HS-5 (cell line): ENCODE measurements around the gene PTH1R.

ENCODE experiments used
- DNase-seq: peaks from one replicate; pipeline ENCODE4 v3.0.0-alpha.2; 2012; ENCODE audit warnings: low read depth

Gene PTH1R

DNA sequence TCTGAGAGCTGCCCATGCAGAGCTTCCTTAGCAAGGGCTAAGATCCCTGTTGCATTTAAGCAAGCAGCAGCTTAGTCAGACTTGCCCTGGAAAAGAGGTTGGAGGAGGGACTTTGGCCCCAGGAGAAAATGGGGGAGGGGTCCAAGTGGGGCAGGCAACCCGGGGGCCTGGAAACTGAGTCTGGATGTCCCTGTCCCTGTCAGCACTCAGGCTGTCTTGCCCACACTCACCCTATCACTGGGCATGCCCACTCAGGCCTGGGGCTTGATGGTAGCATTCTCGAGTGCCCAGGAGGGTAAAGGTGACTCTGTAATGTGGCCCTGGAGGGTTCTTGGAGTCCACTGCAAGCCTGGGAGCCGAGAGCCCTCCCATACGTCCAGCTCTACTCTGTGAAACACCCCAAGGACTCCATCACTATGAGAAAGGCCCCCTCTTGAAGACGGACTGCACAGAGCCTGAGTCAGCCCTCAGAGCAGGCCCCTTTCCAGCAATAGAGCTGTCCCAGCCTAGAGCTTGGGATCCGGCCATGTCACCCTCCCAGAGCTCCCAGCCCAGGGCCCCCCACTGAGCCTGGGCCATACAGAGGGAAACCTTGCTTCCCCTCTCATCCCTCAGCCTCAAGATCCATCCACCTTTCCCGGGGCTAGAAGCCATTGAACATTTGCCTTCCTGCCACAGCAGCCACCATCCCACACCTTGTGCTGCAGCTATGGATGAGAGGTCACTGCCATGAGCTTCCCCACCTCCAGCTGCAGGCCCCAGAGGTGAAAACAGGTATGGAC, 27.6 kb upstream of the PTH1R start:
- DNase-seq, result no peak

DNA sequence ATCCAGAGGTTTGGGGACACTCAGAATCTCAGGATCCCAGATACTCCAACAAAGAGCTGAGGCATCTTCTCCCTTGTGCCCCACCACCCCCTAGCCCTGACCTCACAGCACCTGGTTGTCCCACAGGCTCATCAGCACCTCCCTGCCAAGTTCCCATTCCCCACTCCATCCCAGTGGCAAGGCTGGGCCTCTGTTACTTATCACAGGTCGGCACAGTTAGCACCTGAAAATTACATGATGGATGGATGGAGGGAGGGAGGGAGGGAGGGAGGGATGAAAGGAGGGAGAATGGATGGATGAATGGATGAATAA, 27.1 kb upstream of the PTH1R start:
- no peak for DNase-seq

DNA sequence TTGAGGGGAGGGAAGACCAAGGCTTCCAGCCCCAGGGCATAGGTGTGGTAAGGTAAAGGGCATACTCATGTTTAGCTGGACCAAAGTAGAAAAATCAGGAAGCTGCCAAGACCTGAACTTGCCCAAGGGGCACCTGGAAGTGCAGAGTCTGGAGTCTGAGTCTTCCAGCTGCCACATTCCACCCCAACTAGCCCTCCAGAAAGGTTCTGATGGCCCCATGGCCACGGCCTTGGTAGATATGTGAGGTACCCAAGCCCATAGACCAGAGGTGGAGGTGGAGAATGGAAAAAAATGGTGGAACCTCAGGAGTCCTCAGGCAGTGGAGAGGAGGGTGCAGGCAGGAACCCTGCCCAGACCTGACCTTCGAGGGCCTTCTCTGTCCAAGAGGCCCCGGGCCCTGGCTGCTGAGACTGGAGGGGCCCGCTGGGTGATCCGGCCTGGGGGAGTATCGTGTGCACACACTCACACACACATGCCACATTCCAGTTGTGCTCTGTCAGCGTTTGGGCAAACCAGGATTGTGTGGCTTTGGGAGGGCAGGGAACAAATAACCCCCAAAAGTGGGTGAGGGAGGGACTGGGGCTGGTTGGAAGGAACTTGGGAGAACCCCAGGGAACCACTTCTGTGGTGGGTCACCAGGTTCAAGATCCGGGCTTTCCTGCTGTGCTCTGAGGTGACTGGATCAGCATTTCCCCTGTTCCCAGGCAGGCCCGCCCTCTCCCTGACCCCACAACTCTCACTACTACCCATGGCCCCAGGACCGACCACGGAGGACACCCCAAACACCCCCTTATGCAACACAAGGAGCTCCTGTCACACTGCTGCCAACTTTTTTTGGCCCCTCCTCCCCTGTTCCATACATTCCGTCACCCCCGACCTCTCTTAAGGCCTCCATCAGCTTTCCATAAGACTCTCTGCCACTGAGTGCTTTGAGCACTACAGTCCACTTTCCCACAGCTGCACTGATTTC, 25.9 kb upstream of the PTH1R start:
- DNase-seq, result no peak

DNA sequence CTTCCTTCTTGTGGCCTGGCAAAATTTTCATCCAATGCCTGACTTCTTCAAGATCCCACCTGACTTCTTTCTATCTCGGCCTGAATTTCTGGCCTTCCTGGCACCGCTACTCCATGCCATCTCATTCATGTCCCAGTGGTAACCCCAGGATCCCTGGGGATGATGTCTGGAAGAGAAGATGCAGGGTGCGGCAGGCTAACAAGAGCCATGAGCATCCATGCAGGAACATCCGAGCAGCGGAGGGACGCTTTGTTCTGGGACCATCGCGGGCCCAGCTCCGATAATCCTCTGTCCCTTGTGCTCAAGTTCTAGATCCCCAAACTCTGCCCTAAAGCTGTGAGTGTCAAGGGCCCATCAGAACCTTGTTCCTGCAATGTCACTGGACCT, 25.2 kb upstream of the PTH1R start:
- no peak for DNase-seq

DNA sequence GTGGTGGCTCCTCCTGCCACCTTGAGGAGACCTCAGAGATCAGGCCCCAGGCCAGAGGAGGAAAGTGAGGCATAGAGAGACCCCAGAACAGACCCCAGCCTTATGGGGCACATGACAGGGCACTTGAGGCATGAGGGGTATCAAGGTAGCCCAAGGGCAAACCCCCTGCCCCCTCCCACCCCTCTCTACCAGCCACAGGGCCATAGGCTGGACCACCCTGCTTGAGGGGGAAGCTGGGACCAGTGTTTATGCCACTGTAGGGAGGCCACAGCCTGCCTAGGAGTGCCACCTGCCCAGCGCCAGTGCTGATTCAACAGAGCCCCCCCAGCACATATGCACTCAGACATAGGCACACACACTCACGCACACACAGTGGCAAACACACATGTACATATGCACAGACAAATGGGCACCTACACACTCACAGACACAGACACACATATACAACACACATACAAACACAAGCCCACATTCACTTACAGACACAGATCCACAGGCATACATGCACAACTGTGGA, 24.6 kb upstream of the PTH1R start:
- no peak for DNase-seq

DNA sequence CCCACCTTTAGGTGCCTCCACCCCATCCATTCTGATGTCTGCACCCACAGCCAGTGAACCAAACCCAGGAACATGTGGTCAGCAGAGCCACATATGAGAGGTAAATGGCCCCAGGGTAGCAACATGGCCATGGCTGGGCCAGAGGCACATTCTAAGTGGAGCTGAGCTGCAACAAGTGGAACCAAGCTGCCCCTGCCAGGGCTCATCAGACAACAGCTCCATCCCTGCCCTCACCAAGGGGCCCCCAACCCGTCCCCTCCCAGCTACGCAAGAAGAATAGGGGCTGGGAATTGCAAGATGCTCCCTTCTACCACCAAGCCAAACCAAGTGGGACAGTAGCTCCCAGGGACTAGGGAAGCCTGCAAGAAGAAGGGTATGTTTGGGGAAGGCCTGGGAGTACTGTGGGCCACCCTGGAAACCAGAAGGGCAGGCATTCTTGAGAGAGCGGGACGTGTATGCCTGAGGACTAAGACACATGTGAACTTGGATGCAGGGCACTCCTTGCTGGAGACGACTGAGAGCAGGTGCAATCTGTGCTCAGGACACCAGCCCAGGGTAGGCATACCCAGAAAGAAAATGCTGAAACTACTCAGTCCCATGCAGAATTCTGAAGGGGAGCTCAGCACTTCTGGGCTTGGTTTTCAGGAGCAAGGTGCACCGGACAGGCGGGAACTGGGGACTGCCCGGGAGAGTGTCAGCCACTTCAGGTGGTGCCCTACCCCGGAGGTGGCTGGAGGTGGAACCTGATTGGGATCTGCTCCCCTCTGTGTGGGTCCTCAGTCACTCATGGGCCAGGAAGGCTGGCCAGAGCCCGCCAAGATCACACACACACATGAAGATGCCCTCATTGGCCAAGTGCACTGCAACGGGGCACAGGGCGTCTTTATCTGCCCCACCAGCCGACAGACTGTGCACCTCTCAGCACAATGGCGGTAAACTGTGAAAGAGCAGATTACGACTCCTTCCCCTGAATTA, 23.8 kb upstream of the PTH1R start:
- DNase-seq, result no peak

DNA sequence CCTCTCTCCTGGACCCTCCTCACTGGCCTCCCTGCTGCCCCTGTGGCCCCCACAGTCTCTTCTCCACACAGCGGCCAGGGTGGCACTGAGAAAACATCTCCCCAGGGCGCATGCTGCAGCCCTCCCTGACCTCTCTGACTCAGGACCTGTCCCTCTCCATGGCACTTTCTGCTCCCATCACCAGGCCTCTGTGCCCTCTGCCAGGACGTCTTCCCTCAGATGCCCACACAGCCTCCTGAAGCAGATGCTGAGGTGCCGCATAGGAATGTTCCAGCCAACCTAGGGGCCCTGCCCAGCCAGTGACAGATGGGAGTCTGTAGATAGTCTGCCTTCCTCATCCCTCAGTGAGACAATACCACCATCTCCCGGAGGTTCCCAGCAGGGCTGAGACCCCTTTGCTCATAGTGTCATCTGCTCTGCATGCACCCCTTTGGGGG, 22.9 kb upstream of the PTH1R start:
- DNase-seq, result no peak

DNA sequence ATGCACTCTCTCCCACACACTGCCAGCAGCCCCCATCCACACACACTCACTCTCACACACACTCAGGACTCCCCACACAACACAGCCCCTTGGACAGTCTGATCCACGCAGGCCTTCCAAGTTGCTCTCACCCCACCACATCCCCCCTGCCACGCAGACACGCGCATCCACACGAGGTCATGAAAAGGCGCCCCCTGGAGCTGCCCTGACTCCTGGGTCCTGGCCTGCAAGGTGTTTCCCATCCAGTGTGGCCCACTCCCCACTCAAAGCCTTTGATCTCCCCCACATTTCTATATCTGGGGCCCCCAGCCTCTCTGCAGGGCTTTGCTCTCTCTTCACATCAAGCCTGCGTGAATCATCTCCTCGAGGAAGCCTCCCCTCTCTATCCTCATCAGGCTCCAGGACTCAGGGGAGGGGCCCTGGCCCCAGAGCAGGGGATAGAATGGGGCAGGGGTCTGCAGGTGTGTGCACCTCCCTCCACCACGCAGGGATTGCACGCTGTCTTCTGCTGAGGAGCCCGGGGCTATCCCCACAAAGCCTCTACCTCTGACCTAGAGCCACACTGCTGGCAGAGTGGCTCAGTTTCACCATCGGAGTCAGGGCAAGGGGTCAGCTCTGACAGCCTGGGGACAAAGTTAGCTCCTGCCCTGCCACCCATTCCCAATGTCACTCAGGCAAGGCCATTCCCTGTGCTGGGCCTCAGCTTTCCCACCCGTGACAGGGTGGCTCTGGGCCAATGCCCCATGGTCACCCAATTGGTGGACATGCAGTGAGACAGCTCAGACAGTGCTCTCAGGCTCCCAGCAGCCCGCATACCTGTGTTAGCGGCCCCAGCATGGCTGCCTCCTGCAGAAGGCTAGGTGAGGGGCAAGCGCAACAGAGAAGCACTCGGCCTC, 20.7 kb upstream of the PTH1R start:
- DNase-seq, result no peak

DNA sequence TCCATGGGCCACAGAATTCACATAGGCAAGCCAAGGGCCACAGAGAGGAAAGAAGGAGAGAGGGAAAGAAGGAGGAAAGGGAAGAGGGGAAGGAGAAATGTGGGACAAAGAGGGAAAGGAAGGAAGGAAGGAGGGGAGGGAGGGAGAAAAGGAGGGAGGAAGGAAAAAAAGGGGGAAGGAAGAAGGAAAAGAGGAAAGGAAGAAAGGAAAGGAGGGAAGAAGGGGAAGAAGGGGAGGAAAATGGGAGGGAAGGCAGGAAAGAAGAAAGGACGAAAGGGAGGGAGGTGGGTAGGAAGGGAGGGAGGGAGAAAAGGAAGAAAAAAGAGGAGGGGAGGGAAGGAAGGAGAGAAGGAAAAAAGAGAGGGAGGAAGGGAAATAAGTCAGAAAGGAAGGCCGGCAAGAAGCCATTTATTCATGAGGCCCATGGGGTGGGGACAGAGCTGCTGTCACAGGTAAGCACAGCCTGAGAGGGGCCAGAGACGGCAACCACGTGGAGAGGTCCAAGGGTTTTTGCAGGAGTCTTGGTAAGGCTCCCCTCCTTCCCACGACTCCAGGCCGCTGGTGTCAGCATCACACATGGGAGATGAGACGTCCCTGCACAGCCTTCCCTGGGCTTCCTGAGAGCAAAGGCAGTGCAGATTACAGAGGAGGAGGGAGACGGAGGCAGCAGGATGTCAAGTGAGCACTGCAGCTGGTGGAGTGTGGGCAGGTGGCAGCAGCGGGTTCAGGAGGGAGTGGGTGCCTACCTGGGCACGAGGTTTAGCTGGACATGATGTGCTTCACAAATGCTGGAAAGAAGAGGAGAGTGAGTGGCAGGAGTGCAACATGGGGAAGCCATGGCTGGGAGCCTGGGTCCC, 19.8 kb upstream of the PTH1R start:
- DNase-seq, result no peak

DNA sequence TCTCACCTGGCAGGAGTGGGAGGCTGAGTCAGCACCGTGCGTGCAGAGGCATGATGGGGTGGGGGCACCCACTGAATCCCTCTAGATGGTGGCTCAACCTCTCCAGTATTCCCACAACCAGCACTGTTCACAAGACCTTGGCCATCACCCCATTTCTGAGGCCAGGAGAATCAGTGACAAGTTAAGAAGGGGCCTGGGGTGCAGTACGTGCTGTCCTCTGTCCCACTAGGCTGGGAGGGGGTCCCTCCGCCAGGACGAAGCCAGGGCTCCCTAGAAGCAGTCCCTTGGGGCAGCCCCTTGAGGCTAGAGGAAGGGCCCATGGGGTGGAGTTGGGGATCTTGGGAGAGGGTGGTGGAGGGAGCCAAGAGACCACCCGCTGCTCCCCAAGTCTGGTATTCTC, 19.1 kb upstream of the PTH1R start:
- DNase-seq, result no peak

DNA sequence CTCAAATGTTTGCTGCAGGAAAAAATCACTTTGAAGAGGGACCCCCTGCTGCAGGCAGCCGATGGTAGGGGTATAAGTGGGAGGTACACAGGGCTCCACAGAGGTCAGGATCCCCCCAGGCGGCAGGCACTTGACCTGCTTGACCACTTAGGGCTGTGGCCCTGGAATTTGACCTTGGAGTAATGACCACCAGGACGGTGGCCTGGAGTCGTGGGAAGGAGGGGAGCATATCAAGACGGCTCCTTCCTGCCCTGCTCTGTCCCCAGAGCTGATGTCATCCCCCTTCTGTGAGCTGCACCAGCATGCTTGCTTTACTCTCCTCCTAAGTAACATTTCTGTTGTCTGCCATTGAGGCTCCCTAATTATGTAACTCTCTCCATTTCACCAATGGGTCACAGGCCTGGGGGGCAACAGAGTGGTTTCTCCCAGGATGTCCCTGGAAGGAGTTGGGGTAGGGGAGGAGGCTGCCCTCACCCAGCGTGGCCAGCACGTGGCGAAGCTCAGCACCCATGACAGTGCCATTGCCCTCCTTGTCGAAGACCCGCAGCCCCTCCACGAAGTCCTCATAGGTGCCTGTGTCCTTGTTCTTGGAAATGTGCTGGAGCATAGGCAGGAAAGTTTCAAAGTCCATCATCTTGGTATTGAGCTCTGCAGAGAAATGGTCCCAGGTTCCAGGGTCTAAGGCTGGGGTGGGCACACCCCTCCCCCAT, 18.4 kb upstream of the PTH1R start:
- DNase-seq, result no peak

DNA sequence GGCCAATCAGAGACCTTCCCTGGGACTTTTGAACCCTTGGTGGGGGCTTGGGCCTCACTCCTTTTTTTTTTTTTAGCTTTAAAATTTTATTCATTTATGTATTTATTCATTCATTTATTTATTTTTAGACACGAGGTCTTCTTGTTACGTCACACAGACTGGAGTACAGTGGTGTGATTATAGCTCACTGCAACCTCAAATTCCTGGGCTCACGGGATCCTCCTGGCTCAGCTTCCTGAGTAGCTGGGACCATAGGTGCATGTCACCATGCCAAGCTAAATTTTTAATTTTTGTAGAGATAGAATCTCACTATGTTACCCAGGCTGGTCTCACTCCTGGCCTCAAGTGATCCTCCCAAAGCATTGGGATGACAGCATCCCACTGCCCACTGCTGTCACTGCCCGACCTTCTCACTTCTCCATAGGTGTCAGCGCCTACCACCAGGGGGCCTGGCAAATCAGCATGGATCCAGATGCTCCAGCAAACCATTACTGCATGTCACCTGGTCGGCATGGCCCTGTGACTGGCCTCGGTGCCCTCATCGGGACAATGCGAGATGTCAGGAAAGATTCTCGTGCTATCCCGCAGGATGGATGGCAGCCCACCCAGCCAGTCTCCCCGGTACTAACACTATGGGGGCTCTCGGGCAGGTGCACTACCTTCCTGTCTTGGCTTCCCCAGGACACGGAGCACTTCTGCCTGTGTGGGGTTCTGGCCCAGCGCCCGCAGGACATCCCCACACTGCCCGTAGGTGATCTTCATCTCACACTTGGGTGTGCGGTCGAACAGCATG, 17.3 kb upstream of the PTH1R start:
- DNase-seq, result no peak

DNA sequence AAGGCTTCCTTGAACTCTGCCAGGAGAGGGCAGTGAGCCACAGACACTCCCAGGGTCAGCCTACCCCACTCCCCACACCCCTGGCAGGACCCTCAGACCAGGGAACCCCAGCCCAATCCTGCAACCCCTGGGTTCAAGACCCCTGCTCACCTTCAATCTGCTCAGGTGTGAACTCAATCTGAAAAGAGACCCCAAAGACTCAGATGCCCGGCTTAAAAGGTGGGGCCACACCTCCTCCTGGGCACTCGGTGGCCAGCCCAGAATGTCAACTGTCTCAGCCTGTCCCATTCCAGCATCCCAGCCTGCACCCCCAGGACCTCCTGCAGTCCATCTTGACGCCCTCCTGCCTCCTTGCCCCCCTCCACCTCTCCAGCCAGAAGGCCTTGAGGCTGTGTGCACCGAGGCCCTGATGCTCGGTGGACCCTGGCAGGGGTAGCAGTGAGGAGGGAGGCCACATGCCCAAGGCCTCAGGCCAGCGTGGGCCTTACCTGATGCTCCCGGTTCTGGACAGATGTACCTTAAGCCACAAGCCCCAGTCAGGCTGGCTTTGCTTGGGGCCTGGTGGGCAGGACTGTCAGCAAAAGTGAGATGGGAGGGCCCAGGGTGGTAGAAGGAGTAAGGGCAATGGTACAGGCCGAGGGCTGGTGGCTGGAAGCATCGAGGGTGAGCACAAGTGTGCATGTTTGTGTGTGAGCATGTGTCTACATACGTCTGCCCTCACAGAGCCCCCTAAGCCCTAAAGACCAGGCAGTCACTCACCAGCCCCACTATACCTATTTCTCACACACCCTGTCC, 16.5 kb upstream of the PTH1R start:
- DNase-seq, result no peak

DNA sequence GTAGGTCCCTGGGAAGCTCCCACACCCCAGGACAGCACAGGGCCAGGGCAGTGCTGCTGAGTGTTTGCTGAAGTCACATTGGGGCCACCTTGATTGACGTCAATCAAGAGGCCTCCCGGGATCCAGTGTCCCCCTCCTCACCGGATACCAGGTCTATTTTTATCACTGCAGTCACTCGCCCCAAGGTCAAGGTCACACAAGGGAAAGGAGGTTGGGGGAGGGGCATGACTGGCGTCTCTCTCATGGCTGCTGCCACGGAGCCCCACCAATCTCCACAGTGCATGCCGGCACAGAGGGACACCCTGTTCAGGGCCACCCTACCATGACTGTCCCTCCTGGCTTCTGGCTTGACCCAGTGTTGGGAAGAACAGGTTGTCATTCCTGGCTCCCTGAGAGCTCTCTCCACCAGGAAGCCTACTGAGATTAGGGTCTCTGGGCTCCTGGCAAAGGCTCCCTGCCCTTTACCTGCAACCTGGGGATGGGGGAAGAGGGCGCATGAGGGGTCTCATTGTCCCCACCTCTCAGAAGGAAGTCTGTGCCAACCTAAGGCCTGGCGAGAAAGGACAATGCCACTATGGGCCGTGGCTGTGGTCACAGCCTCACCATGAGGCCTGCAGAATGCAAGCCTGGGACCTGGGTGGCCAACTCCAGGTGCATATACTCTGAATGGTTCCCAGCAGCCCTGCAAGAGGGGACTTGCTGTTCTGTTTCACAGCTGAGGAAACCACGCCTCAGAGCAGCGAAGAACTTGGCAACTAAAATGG, 15.7 kb upstream of the PTH1R start:
- DNase-seq, result no peak

DNA sequence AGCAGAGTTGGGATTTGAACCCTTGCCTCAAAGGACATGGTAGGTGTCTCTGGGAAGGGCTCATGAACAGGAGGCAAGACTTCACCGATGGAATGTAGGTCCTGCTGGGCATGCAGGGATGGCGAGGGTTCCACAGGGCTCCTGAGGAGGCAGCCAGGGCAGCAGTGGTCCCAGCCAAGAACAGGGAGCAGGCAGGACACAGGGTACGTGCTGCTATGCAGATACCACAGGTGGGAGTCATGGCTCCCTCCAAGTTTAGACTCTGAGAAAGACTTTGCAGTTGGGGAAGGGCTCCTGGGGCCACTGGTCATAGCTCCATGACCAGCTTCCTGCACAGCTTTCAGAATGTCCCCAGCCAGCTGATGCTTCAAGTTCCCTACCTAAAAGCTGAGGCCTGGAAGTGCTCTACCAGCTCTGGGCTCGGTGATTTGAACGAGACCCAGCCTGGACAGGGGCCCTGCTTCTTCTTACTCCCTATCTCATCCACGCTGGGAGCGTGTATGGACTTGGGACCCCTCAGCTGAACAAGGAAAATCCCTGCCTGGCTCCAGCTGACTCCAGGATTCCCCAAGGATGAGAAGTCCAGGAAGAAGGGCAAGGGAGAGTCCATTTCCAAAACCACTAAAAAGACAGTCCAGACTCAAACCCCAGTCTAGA, 15.0 kb upstream of the PTH1R start:
- no peak for DNase-seq

DNA sequence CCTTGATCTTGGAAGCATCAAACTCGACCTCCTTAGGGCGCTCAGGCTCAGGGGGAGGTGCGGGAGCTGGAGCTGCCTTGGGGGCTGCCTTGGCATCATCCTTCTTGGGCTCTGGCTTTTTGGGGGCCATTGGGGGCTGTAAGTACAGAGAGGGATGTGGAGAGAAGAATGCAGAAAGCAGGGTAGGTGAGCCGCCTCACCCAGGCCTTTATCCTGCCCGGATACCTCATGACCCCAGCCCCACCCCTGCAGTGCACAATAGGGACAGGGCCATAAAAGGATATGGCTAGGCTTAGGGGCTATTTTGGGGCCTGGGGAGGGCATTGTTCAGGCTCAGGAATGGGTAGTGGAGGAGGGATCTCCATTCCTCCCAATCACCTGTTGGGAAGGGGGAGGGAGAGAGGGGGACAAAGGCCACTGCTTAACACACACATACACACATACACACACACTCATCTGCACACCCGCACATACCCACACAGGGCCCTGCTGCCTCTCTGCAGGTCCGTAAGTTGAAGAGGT, 14.2 kb upstream of the PTH1R start, which contains the start of gene MYL3:
TSS of gene MYL3 (minus strand) at position 184 of the 522 bp plus-strand sequence. CDS start at position 130, 54 bp downstream.
- DNase-seq, result no peak
